ENCODE data around the gene CXCL3.

Gene CXCL3

DNA sequence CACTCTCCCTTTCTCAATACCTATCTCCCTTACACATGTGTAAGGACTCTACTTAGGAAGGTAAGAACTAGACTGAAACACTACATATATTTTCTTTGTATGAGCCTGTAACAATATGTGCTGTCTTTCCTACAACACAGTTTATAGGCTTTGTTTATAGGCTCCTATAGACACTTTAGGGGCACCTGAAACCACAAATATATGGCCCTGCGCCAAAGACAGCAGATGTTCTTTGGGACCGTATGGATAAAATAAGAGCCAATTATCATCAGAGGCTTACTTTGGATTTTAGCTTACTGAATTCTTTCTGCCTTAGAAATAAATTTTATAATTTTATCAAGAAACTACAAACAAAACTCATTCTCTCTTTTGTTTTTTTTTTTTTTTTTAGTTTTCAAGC lies 16.6 kb upstream of the CXCL3 start:
- DNase-seq (ENCODE audit: low read depth) = no peak

DNA sequence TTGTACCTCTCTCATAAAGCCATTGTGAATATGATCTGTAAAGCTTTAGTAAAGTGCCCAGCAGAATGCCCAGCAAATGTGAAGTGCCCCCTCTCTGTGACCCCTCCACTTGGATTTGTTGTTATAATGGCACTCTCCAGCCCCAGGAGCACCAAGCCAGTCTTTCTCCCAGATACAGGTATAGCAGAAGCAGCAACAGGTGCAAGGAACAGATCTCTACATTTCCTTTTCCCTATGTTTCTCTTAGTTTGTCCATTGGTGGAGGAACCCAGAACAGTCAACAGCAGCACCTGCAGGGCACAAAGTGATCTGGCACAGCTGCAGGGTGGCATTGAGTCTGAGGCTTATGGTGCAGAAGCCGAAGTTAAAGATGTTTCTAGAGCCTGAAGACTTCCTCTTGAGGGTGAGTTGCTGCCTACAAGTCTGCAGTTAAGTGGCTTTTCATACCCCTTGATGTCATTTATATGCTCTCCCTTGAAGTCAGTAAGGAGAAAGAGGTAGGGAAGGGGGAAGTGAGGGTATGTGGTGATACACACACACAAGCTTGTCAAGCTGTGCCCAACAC lies 16.1 kb upstream of the CXCL3 start:
- no peak for DNase-seq (ENCODE audit: low read depth)

DNA sequence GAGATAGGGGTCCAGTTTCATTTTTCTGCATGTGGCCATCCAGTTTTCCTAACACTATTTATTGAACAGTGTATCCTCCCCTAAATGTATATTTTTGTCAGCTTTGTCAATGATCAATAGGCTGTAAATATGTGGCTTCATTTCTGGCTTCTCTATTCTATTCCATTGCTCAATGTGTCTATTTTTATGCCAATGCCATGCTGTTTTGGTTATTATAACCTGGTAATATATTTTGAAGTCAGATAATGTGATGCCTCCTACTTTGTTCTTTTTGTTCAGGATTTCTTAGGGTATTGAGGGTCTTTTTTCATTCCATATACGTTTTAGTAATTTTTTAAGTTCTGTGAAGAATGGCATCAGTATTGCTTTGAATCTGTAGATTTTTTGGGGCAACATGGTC lies 8.7 kb upstream of the CXCL3 start:
- DNase-seq (ENCODE audit: low read depth) = no peak

DNA sequence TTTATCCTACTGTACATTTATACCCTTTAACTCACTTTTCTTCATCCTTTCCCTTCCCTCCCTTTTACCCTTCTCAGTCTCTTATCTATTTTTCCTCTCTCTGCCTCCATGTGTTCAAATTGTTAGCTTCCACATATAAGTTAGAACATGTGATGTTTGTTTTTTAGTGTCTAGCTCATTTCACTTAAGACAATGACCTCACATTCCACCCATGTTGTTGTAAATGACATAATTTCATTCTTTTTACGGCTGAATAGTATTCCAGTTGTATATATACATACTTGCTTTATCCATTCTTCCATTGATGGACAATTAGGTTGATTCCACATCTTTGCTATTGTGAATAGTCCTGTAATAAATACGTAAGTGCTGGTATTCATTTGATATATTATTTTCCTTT lies 7.3 kb upstream of the CXCL3 start:
- DNase-seq (ENCODE audit: low read depth) = no peak

DNA sequence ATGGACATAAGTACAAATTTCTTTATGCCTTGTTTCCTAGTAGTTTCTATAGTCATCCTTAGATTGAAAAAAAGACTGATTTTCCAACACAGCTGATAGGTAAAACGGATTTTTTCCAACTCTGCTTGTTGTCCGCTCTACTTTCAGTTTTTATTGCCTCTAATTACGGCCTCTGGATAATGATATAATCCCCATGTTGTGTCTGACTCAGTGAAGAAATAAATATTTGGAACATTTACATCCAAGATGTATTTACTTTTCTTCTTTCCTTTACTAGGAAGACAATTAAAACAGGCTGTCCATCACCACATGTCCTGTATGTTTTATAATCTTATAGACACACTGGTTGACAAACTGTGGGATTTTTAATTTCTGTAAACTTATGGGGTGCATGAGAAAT lies 6.8 kb upstream of the CXCL3 start:
- peak; percentile 10 for DNase-seq (ENCODE audit: low read depth)

DNA sequence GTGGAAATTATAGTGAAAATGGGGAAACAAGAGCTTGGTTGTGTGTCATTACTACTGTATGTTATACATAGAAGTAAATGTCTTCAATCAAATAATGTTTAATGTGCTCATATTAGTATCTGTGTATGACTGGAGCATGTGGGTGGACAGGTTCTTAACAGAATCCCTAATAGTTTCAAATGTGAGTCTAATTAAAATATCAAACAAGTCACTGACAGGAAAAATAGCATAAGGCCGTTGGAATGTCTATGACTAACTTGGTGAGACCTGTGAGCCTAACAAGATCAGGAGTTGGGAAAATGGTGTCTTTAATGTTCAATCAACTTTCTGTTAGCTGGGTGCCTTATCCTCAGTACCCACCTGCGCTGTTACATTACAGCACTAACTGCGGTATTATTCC lies 6.2 kb upstream of the CXCL3 start:
- peak; percentile 69 for DNase-seq (ENCODE audit: low read depth)

DNA sequence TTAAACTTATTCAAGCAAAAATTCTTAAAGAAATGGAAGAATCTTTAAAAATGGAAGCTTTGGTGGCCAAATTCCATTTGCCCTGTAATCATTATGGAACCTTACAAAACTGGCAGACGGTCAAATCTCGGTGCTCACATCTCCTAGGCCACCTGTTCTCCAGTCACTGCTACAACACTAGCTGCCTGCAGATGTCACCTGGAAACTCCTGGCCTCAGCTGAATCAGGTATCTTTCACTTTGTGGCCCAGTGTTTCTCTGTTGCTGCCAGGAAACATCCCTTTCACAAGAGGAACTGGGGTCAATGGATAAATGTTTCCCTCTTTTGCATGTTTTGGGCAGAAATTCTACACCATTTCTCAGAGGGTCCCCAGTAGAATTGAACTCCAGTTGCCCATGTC lies 4.2 kb upstream of the CXCL3 start:
- no peak for DNase-seq (ENCODE audit: low read depth)

DNA sequence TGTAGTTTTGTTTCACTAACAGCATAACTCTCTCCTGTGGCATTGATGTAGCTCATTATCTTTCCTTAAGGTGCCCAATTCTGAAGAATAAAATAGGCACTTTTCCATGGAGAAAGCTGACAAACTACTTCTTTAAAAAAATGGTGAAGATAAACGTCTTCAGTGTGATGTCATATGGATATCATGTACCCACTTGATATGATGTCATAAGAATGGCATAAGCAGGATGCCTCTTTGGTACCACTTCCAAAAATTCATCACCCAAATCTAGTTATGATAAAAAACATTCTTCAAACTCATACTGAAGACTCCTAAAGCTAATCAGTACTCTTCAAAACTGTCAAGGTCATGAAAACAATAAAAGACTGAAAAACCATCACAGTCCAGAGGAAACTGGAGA lies 2.9 kb upstream of the CXCL3 start:
- no peak for DNase-seq (ENCODE audit: low read depth)

DNA sequence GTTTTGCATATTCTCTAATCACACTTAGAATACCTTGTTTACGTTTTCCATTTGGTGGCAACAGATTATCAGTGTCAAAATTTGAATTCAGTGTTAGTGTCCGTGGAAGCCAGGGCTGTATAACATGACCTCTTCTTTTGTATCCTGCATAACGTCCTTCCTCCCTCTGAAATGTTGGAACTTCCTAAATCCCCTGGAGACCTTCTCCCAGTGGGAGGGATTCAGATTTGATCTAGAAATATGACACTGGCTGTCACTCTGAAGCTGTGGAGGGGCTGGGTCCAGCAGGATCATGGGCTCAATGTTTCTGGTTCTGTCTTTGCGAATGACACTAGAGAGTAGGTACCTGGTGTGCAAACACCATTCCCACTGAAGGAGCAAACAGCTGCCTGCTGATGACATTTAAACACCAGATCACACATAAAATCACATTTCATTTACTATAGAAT lies 850 bp upstream of the CXCL3 start:
- no peak for DNase-seq (ENCODE audit: low read depth)

DNA sequence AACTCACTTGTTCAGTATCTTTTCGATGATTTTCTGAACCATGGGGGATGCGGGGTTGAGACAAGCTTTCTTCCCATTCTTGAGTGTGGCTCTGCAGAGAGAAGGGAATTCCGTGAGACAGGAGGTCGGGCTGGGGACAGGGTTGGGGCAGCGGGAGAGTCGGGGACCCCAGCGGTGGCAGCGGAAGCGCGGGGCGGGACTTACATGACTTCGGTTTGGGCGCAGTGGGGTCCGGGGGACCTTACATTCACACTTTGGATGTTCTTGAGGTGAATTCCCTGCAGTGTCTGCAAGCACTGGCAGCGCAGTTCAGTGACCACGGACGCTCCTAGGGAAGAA lies 434 bp downstream of the CXCL3 start:
- no peak for DNase-seq (ENCODE audit: low read depth)

DNA sequence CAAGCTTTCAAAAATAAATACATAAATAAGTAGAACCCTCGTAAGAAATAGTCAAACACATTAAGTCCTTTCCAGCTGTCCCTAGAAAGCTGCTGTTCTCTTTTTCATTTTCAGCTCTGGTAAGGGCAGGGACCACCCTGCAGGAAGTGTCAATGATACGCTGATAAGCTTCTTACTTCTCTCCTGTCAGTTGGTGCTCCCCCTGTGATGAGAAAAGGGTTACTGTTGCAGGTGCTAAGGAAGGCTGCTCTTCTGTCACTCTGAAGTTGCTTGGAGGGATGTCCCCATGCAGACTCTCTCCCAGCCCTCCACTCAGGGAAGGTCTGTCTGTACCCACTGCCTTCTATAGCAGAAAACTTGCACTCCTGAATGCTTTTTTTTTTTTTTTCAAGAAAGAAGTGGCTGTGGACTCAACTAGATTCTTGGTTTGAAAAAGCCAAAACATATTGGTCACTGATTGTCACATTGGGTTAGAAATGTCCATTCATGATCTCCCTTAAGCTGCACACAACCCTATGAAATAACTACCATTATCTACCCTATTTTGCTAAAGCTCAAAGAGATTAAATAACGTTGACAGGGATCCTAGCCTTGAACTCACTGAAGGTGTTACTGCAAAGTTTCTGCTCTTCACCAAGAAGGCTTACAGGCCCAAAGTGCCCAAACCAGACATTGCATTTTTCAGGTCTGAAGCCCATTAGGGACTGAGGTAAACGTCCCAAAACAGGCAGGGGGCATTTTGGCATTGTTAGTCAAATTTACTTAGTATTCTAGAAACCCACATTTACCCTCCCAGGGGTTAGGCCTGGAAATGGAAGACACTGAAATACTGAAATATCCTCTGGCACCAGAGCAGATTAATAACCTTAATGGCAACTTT lies 1.2 kb downstream of the CXCL3 start:
- no peak for DNase-seq (ENCODE audit: low read depth)

DNA sequence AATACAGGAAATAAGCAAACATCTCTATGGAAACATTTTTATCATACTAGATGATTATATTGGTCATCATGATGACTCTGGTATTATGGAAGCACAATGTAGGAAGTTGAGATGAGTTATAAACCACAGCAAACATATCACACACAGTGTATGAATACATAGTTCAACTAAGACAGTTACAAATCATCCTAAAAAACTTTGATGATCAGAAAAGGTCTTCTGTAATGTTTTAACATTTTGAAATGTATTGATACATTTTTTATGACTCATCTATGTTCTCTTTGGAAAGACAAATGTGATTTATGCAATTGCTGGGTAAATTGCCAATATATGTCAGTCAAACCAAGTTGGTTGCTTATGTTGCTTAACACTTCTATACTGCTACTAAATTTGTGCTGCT lies 4.8 kb downstream of the CXCL3 start:
- DNase-seq (ENCODE audit: low read depth) = peak; percentile 21

DNA sequence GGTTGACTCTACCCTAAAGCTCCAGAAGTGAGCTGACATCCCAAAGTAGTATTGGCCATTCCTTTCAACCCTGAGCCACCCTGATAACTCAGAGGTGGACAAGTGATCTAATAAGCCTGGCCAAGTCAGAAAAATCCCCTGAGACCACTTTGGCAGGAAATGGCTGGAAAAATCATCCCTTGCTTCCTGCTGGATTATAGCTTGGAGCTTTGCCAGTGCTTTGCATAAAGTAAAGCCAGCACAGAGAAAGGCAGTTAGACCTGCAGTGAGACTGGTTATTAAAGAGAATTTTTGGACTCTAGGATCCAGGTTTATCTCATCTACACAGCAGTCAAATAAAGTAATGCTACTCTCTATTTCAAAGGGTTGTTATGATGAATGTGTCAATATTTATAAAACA lies 6.4 kb downstream of the CXCL3 start:
- DNase-seq (ENCODE audit: low read depth) = peak; percentile 38

DNA sequence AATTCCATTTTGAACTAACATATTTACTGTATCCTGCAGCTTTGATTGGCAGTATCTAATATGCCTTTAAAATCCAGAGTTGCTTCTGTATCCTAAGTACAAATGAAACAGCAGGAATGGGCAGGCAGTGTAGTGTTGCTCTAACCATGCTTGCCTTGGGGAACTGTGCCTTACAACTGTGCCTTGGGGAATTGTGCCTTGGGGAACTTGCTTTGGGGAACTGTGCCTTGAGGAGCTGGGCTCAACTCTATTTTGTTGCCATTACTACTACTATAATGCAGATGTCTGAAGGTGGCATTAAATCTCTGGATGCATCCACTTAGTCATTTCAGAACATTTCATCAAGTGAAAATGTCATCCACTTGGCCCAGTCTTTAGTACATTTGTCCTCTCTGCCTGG lies 6.9 kb downstream of the CXCL3 start:
- no peak for DNase-seq (ENCODE audit: low read depth)

DNA sequence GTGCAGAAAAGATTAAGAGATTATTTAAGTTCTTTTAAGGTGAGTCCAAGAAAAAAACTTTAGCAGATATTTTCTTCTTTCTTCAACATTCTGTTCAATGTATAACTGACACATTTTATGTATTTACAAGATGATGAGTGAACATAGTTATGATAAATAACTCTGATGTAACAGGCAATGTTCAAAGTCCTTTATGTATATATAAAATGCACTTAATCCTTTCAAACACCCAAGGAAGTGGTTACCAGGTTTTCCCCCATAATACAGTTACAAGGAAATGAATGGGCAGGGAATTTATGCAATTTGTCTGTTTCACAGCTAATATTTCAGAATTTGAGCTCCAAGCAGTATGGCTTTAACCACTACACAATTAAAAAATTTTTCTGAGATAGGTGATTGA lies 8.2 kb downstream of the CXCL3 start:
- no peak for DNase-seq (ENCODE audit: low read depth)

DNA sequence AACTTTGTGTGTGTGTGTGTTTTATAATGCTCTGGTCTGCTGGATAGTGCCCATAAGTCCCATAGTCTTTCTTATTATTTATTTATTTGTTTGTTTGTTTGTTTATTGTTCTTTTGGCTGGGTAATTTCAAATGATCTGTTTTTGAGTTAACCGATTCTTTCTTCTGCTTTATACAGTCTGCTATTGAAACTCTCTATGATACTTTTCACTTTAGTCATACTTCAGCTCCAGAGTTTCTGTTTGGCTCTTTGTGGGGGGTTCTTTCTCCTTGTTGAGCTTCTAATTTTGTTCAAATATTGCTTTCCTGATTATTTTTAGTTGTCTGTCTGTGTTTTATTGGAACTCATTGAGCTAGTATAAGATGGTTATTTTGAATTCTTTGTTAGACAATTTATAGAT lies 10.0 kb downstream of the CXCL3 start:
- DNase-seq (ENCODE audit: low read depth) = no peak

DNA sequence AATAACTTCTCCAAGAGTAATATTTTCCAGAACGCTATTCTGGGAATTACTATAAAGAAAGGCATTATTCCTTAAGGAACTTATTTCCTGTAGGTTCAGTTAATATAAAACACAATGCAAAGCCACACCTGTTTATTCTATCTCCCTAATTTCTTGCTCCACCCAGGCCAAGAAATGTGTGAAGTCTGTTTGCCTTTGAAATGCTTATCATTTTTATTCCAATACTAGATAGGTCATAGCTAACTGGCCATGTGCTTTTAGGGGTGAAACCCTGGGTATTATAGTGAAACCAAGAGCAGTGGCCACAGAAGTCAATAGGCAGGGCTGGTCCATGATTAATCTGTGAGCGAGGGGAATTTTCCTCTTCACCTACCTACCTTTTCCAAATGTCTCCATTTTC lies 14.8 kb downstream of the CXCL3 start:
- no peak for DNase-seq (ENCODE audit: low read depth)

DNA sequence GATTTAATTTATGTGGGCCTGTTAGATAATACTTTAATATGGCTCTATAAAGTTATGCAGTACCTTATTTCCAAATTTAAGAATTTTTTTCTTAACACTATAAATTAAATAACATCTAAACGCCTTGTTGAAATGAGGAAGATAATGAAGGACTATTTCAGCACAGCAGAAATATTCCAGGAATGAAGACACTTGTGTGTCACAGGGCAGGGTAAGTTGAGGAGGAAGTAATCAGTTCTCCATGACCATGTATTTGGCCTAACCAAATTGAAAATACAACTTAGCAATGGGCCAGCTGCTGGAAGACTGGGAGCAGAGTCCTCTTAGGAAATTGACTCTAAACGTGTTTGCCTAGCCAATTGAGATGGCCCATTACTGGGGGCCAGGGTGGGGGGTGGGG lies 16.9 kb downstream of the CXCL3 start:
- no peak for DNase-seq (ENCODE audit: low read depth)

DNA sequence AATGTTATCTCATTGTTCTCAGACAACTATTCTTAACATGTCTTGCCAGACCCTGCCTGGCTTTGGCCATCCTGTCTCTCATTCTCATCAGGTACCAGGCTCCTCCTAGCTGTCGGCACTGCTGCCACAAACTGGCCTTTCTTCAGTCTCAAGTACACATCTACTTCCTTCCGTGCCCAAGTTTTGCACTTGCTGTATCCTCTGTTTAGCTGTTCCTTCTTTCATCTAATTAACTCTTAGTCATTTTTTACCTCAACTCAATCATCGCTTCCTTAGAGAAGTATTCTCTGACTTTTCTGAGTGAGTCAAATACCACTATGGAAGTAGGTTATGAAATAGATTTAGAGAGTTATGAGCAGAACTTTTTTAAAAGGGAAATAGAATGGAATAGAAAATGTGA lies 19.7 kb downstream of the CXCL3 start:
- DNase-seq (ENCODE audit: low read depth) = no peak

DNA sequence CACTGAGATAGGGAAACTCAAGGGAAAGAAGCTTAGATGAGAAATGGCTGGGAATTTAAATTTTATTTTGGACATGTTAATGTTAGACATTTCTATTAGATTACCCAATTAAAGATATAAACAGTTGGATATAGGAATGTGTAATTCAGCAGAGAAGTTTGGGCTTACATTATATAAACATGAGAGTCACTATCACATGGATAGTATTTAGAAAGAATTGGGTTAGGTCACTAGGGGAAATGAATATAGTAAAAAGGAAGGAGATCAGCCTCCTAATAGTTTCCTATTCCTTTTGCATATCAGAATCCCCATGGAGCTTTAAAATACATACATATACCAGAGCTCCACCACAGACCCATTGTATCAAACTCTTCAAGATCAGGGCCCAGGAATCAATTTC lies 20.4 kb downstream of the CXCL3 start:
- DNase-seq (ENCODE audit: low read depth) = no peak

DNA sequence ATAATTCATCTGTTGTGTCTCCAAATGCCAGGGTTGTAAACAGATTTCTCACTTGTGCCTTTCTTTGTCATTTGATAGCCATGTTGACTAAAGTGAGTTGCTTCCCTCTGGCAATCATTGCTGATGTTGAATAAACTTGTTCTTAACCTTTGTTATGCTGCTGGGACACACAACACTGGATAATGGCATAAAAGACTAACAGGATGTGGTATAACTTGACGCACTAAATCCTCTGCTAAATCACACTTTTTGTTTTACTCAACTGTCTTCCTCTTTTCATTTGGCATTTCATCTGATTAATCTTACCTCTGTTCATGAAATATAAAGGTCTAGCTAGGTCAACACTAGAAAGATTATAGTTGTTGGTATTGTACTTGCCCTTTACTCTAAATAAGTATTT lies 22.4 kb downstream of the CXCL3 start:
- DNase-seq (ENCODE audit: low read depth) = no peak

DNA sequence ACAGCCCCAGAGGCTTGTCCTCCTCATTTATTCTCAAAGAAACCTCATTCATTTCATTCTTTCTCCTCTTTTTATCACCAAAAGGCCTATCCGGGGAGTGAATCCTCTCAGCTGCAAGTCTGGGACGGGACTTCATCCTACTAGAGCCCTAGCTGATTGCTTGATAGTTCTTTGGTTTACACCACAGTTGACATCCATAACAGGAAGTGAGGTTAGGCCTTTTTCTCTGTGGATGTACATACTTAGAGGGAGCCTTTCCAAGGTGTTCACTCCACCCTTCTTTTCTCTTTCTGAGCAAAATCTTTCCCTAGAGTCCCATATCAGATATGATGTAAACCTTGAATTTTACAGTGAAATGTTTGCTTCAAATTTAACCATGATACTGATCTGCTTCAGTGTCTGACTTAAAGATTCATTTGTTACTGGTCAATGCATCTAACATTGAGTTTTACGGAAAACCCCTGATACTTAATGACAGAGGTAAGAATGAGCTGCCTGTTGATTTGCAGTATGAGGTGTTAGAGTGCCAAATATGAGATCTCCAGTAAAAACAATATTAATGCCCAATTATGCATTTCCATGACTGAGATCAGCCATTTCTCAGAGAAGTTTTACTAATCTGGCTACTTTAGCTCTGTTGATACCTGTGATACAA lies 23.2 kb downstream of the CXCL3 start:
- DNase-seq (ENCODE audit: low read depth) = no peak

DNA sequence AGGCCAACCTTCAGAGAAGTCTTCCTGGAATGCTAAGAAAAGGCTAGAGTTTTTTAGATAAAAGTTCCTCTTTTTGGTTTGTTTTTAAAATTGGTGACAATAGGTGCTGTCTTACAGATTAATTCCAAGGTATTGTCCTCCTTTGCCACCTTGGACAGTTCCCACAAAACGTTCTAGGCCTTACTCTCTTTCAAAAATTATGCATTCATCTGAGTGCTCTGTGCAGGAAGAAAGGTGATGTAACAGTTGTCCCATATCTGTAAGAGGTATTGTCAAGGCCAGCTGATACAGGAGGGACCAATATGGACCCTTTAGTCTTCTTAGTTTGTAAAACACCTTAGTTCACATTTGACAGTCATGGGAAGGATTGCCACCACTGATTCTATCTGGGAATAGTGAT lies 24.2 kb downstream of the CXCL3 start:
- DNase-seq (ENCODE audit: low read depth) = peak; percentile 14

DNA sequence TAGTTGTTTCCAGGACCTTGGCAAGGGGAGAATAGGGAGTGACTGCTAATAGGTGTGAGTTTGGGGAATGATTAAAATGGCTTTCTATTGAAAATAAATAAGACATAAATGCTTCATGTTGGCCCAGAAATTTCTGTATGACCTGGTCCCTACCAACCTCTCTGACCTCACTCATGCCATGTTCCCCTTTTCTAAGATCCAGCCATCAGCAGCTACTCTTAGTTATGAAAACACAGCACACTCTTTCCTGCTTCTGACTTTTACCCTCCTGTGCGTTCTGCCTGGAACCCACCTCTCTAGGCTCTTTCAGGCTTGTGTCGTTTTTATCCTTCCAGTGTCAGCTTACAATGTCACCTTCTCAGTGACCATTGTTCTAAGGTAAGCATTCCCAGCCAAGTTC lies 25.2 kb downstream of the CXCL3 start:
- DNase-seq (ENCODE audit: low read depth) = no peak

Data from EH (cell line).